Rectal smooth muscle tissue (tissue), 1 donor: ENCODE measurements around the gene RBM11.

ENCODE experiments used
- H3K27ac ChIP-seq: one replicate; pipeline ENCODE4 v1.7.0; 2013; ENCODE audit warnings: low read depth, low read length, inconsistent platforms
- H3K27me3 ChIP-seq: one replicate; pipeline ENCODE4 v1.7.0; 2013; ENCODE audit warnings: low read length; ENCODE audit not compliant: control insufficient read depth, insufficient read depth
- H3K36me3 ChIP-seq: one replicate; pipeline ENCODE4 v1.7.0; 2013; ENCODE audit warnings: low read length; ENCODE audit not compliant: control insufficient read depth, insufficient read depth
- H3K4me1 ChIP-seq: one replicate; pipeline ENCODE4 v1.7.0; 2013; ENCODE audit warnings: low read length; ENCODE audit not compliant: control insufficient read depth, insufficient read depth
- H3K4me3 ChIP-seq: one replicate; pipeline ENCODE4 v1.7.0; 2013; ENCODE audit warnings: low read length
- H3K9ac ChIP-seq: one replicate; pipeline ENCODE4 v1.7.0; 2013; ENCODE audit warnings: low read length

The RBM11 gene

GRCh38 chr21:14244911-14245310 lies 29.0 kb downstream of the RBM11 start:
- H3K4me3 ChIP-seq: no peak overlapping the region
- H3K27ac ChIP-seq: no peak overlapping the region
- H3K9ac ChIP-seq: no peak overlapping the region
- H3K4me1 ChIP-seq: no peaks in the 10 kb centered on the region
- H3K36me3 ChIP-seq: no peaks in the 10 kb centered on the region
- H3K27me3 ChIP-seq: no peaks in the 10 kb centered on the region

GRCh38 chr21:14245711-14246110 lies 29.8 kb downstream of the RBM11 start:
- H3K4me1 ChIP-seq: no peaks in the 10 kb centered on the region
- no peak overlapping the region for H3K4me3 ChIP-seq
- H3K27me3 ChIP-seq: no peaks in the 10 kb centered on the region
- no peak overlapping the region for H3K27ac ChIP-seq
- H3K9ac ChIP-seq: no peak overlapping the region
- no peaks in the 10 kb centered on the region for H3K36me3 ChIP-seq

- no peaks in the 10 kb centered on the region for H3K4me1 ChIP-seq
- H3K27me3 ChIP-seq: no peaks in the 10 kb centered on the region
- no peak overlapping the region for H3K9ac ChIP-seq
- no peak overlapping the region for H3K4me3 ChIP-seq
- no peaks in the 10 kb centered on the region for H3K36me3 ChIP-seq
- no peak overlapping the region for H3K27ac ChIP-seq
Observed at GRCh38 chr21:14251336-14251735, 35.4 kb downstream of the RBM11 start.

GRCh38 chr21:14259747-14260146 lies 43.8 kb downstream of the RBM11 start:
- no peaks in the 10 kb centered on the region for H3K4me1 ChIP-seq
- H3K36me3 ChIP-seq: no peaks in the 10 kb centered on the region
- no peak overlapping the region for H3K9ac ChIP-seq
- H3K27me3 ChIP-seq: no peaks in the 10 kb centered on the region
- H3K27ac ChIP-seq: no peak overlapping the region
- H3K4me3 ChIP-seq: no peak overlapping the region

- no peaks in the 10 kb centered on the region for H3K4me1 ChIP-seq
- no peaks in the 10 kb centered on the region for H3K36me3 ChIP-seq
- H3K27ac ChIP-seq: no peak overlapping the region
- no peak overlapping the region for H3K4me3 ChIP-seq
- no peaks in the 10 kb centered on the region for H3K27me3 ChIP-seq
- no peak overlapping the region for H3K9ac ChIP-seq
Observed at GRCh38 chr21:14260174-14260764, 44.3 kb downstream of the RBM11 start.

GRCh38 chr21:14262039-14262438 lies 46.1 kb downstream of the RBM11 start:
- no peak overlapping the region for H3K27ac ChIP-seq
- H3K4me3 ChIP-seq: no peak overlapping the region
- H3K4me1 ChIP-seq: no peaks in the 10 kb centered on the region
- no peaks in the 10 kb centered on the region for H3K36me3 ChIP-seq
- no peaks in the 10 kb centered on the region for H3K27me3 ChIP-seq
- H3K9ac ChIP-seq: no peak overlapping the region

- Histone ChIP-seq H3K36me3 (no peaks in the 10 kb centered on the region), H3K27me3 (no peaks in the 10 kb centered on the region), H3K4me1 (no peaks in the 10 kb centered on the region), H3K9ac (no peak overlapping the region), H3K4me3 (no peak overlapping the region), H3K27ac (no peak overlapping the region)
Observed at GRCh38 chr21:14263879-14264278, 47.9 kb downstream of the RBM11 start.

GRCh38 chr21:14265023-14265422 lies 49.1 kb downstream of the RBM11 start:
- no peak overlapping the region for H3K4me3 ChIP-seq
- H3K9ac ChIP-seq: no peak overlapping the region
- H3K4me1 ChIP-seq: no peaks in the 10 kb centered on the region
- no peaks in the 10 kb centered on the region for H3K27me3 ChIP-seq
- H3K27ac ChIP-seq: no peak overlapping the region
- H3K36me3 ChIP-seq: no peaks in the 10 kb centered on the region

GRCh38 chr21:14267076-14267475 lies 51.1 kb downstream of the RBM11 start:
- Histone ChIP-seq H3K4me1 (no peaks in the 10 kb centered on the region), H3K27me3 (no peaks in the 10 kb centered on the region), H3K9ac (no peak overlapping the region), H3K36me3 (no peaks in the 10 kb centered on the region), H3K27ac (no peak overlapping the region), H3K4me3 (no peak overlapping the region)

- Histone ChIP-seq H3K36me3 (no peaks in the 10 kb centered on the region), H3K27me3 (no peaks in the 10 kb centered on the region), H3K4me3 (no peak overlapping the region), H3K27ac (no peak overlapping the region), H3K9ac (no peak overlapping the region), H3K4me1 (no peaks in the 10 kb centered on the region)
Observed at GRCh38 chr21:14270631-14271030, 54.7 kb downstream of the RBM11 start.

- Histone ChIP-seq H3K4me1 (no peaks in the 10 kb centered on the region), H3K4me3 (no peak overlapping the region), H3K27me3 (no peaks in the 10 kb centered on the region), H3K27ac (no peak overlapping the region), H3K9ac (no peak overlapping the region), H3K36me3 (no peaks in the 10 kb centered on the region)
Observed at GRCh38 chr21:14271053-14271452, 55.1 kb downstream of the RBM11 start.

- Histone ChIP-seq H3K9ac (no peak overlapping the region), H3K4me1 (no peaks in the 10 kb centered on the region), H3K27me3 (no peaks in the 10 kb centered on the region), H3K36me3 (no peaks in the 10 kb centered on the region), H3K27ac (no peak overlapping the region), H3K4me3 (no peak overlapping the region)
Observed at GRCh38 chr21:14271641-14272040, 55.7 kb downstream of the RBM11 start.

- no peak overlapping the region for H3K27ac ChIP-seq
- H3K4me1 ChIP-seq: no peaks in the 10 kb centered on the region
- H3K27me3 ChIP-seq: no peaks in the 10 kb centered on the region
- no peak overlapping the region for H3K9ac ChIP-seq
- H3K4me3 ChIP-seq: peak overlapping the region; percentile 50
- no peaks in the 10 kb centered on the region for H3K36me3 ChIP-seq
Observed at GRCh38 chr21:14273736-14274538, 58.0 kb downstream of the RBM11 start.
